ENCODE results near the gene SLC12A3.

SLC12A3 gene

GRCh38 chr16:56946767-56947603, 82.0 kb downstream of the SLC12A3 start:
- no peak for DNase-seq

- DNase-seq: no peak
Measured at GRCh38 chr16:56947604-56947995, 82.6 kb downstream of the SLC12A3 start.

GRCh38 chr16:56948234-56948633, 83.2 kb downstream of the SLC12A3 start:
- no peak for DNase-seq

GRCh38 chr16:56950051-56950450, 85.0 kb downstream of the SLC12A3 start:
- DNase-seq: no peak

GRCh38 chr16:56950455-56950854, 85.4 kb downstream of the SLC12A3 start:
- DNase-seq: no peak

GRCh38 chr16:56950881-56951771, 86.1 kb downstream of the SLC12A3 start:
- DNase-seq: peak in 1 of 2 experiments; percentile 13

GRCh38 chr16:56953006-56953405, 88.0 kb downstream of the SLC12A3 start:
- no peak for DNase-seq

- DNase-seq: no peak
Measured at GRCh38 chr16:56956076-56956475, 91.1 kb downstream of the SLC12A3 start.

GRCh38 chr16:56956756-56957155, 91.7 kb downstream of the SLC12A3 start:
- no peak for DNase-seq

- DNase-seq: no peak
Measured at GRCh38 chr16:56960681-56961281, 95.8 kb downstream of the SLC12A3 start.

- DNase-seq: no peak
Measured at GRCh38 chr16:56961386-56961785, 96.4 kb downstream of the SLC12A3 start.

GRCh38 chr16:56961851-56962281, 96.9 kb downstream of the SLC12A3 start, which contains the start of gene CETP:
CETP (plus strand) TSS chr16:56961950; CDS start chr16:56961980, 30 bp downstream.
- no peak for DNase-seq

- DNase-seq: peak in 1 of 2 experiments; percentile 56
Measured at GRCh38 chr16:56964243-56965148, 99.5 kb downstream of the SLC12A3 start.
